WERI-Rb-1 (cell line): Measurements from ENCODE around the gene GFRA1.

Source experiments
- DNase-seq: peaks from one replicate; pipeline ENCODE4 v3.0.0-alpha.2; 2020
- H3K27ac ChIP-seq: fragments of 250-450 bp; sonication (Bioruptor Pico); 2 replicates; pipeline ENCODE4 v1.5.1; 2020; ENCODE audit warnings: mild to moderate bottlenecking, moderate library complexity
- H3K27me3 ChIP-seq: fragments of 250-450 bp; sonication (Bioruptor Pico); 2 replicates; pipeline ENCODE4 v1.5.1; 2021; ENCODE audit warnings: mild to moderate bottlenecking, low read depth, moderate library complexity; ENCODE audit not compliant: insufficient read depth, severe bottlenecking
- H3K36me3 ChIP-seq: fragments of 250-450 bp; sonication (Bioruptor Pico); 2 replicates; pipeline ENCODE4 v1.5.1; 2020; ENCODE audit warnings: mild to moderate bottlenecking, moderate library complexity
- H3K4me3 ChIP-seq: 2 replicates; pipeline ENCODE4 v1.5.1; 2011; ENCODE audit warnings: low read depth, mild to moderate bottlenecking, control low read depth, low read length
- H3K9me3 ChIP-seq: fragments of 250-450 bp; sonication (Bioruptor Pico); 2 replicates; pipeline ENCODE4 v1.5.1; 2021; ENCODE audit warnings: mild to moderate bottlenecking, moderate library complexity; ENCODE audit not compliant: severe bottlenecking
- TF ChIP-seq, protein P1 (sequence below): IDR thresholded peaks from 2 replicates; pipeline ENCODE4 v1.5.1; 2011; ENCODE audit warnings: low read depth, mild to moderate bottlenecking, control low read depth, inconsistent platforms, low read length

The GFRA1 gene

DNA sequence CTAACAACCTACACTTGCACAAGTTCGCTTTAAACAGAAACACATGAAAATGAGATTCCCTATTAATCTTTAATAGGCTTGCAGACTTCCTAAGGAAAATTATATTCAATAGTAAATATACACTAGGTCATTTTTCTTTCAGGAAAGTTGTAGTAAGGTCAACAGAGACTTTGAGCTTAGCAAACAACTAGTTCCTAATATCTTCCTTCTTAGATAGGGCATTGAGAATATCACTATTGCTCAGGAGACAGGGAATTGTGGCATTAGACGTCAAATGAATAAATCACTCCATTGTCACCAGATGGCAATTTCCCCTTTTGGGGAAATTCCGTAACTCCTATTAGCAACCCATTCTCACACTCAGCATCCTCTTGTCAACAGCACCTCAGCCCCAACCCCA, 164.9 kb downstream of the GFRA1 start:
- H3K4me3 ChIP-seq: no peak overlapping the region
- TF ChIP-seq, protein P1, sequence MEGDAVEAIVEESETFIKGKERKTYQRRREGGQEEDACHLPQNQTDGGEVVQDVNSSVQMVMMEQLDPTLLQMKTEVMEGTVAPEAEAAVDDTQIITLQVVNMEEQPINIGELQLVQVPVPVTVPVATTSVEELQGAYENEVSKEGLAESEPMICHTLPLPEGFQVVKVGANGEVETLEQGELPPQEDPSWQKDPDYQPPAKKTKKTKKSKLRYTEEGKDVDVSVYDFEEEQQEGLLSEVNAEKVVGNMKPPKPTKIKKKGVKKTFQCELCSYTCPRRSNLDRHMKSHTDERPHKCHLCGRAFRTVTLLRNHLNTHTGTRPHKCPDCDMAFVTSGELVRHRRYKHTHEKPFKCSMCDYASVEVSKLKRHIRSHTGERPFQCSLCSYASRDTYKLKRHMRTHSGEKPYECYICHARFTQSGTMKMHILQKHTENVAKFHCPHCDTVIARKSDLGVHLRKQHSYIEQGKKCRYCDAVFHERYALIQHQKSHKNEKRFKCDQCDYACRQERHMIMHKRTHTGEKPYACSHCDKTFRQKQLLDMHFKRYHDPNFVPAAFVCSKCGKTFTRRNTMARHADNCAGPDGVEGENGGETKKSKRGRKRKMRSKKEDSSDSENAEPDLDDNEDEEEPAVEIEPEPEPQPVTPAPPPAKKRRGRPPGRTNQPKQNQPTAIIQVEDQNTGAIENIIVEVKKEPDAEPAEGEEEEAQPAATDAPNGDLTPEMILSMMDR: no peak
- no peaks in the 10 kb centered on the region for H3K9me3 ChIP-seq
- no peaks in the 10 kb centered on the region for H3K27me3 ChIP-seq
- H3K27ac ChIP-seq: no peak overlapping the region
- DNase-seq: no peak
- H3K36me3 ChIP-seq: no peaks in the 10 kb centered on the region

GRCh38 chr10:116106611-116107010, 166.4 kb downstream of the GFRA1 start:
- peaks cover 1% of the 10 kb centered on the region for H3K9me3 ChIP-seq
- H3K36me3 ChIP-seq: no peaks in the 10 kb centered on the region

DNA sequence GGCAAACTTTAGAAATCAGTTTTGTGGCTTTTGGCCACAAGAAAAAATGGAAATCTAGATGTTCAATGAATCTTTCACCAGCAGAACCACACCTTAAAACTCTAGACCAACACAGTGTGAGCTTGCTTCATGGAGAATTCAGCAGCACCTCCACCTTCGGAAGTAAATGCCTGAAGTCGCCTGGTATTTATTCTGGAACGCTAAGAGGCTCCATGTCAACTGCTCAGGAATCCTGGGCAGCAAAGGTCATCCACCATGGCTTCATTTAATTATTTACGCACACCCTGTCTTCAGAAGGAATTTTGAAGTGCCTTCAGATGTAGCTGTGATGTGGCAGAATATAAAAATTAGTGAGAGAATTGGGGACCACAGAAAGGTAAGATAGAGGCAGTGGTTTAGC, 167.7 kb downstream of the GFRA1 start:
- H3K27ac ChIP-seq: no peak overlapping the region
- DNase-seq: no peak
- H3K36me3 ChIP-seq: no peaks in the 10 kb centered on the region
- peaks cover 2% of the 10 kb centered on the region for H3K9me3 ChIP-seq
- H3K4me3 ChIP-seq: no peak overlapping the region
- no peaks in the 10 kb centered on the region for H3K27me3 ChIP-seq
- TF ChIP-seq, protein P1: no peak

More at GRCh38 chr10:116106611-116107010, 166.4 kb downstream of the GFRA1 start:
- Histone ChIP-seq H3K4me3 (no peak overlapping the region), H3K27me3 (no peaks in the 10 kb centered on the region), H3K27ac (no peak overlapping the region)
- no peak for DNase-seq
- TF ChIP-seq, protein P1: no peak

DNA sequence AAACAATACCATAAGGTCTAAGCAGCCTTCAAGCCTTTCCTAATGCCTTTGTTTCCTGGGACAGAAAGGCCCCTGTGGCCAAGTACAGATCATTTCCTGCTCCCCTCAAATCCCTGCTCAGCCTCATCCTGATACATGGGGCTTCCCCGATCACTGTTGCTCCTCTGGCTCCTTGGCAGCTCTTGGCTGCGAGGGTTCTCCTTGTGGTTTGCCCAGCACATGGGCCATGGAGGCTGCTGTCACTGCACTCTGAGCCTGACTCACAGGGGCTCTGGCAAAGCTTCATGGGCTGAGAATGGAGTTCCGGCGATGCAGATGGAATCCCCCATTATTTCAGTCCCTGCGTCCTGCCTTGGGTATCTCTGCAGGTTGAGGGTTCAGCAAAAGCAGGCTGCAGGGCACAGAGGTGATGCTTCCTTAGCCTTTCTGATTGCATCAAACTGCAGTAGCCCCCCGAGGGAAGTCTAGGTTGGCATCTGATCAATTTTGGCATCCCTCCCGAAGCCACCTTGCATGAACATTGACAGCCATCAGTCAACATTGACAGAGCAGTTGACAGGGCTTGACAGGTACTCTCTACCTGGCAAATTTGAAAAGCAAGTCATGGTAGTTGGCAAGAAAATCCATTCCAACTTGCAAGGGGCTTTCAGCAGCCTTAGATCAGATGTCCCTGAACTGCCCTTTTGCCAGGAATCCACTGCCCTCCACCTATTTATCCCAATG, 168.6 kb downstream of the GFRA1 start:
- DNase-seq: no peak
- TF ChIP-seq, protein P1: no peak
- Histone ChIP-seq H3K4me3 (no peak overlapping the region), H3K9me3 (peaks cover 2% of the 10 kb centered on the region), H3K27ac (no peak overlapping the region), H3K27me3 (no peaks in the 10 kb centered on the region), H3K36me3 (no peaks in the 10 kb centered on the region)

DNA sequence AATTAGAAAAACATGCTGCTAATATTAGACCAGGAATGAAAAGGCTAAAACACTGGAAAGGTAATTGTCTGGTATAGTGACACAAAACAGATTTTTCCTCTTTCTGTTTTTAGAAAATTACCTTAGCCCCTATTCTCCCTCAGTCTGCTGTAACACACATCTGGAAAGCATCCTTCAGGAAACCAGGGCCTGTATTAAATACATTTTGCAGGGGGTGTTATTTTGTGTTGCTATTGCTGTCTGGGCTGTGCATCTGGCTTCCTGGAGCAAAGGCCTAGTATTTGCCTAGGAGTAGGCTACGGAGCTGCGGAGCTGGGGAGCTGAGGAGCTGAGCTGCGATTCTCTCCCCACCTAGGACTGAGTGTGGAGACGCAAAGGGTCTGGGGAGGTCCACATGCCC, 169.3 kb downstream of the GFRA1 start:
- H3K27ac ChIP-seq: no peak overlapping the region
- TF ChIP-seq, protein P1: no peak
- H3K27me3 ChIP-seq: no peaks in the 10 kb centered on the region

More for the DNA sequence above, 169.3 kb downstream of the GFRA1 start:
- DNase-seq: no peak
- no peak overlapping the region for H3K4me3 ChIP-seq
- H3K36me3 ChIP-seq: no peaks in the 10 kb centered on the region
- peaks cover 2% of the 10 kb centered on the region for H3K9me3 ChIP-seq
